ENCODE results near the gene PTPRG. TPM values are rescaled to one million over a fixed set of nuclear protein-coding genes. Genes with fewer than 3 reads are reported as not detected.

The PTPRG gene
- total RNA-seq, 1 experiment from 2014 or later: 69.3 TPM

DNA sequence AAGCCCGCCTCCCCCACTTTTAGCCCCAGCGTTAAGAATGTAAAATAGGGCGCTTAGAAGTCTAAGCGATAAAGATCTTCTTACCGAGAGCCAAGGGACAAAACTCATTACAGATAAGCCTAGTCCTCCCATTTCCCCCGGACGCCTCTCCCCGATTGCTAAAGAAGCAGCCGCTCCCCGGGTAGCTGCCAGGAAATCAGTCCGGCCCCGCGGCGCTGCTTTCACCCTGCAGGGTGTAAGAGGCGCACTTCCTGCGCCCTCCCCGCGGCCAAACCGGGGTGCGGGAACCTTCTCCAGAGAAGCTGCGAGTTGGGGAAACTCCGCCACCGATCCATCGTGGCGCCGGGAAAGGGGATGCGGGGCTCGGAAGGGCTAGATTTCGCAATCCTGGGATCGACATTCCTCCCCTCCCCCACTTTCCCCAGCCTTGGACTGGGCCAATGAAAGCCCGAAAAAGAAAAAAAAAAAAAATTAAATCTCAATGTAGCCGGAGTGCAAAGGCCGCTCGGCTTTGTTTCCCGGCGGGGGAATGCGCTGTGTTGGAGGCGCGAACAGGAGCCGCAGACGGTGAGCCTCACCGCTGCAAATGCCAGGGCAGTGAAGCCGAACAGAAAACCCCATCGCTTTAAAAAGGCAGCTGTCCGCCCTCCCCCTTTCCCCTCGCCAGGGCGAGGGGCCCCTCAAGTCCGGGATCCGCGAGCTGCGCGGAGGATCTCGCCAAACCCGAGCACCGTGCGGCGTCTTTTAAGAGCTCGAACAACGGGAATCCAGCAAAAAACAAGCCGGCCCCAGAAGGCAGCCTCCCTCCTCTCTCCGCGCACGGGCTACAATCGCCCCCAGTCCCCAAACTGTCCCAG lies 626 bp upstream of the PTPRG start:
- H4K8ac ChIP-seq (replicated peaks; ENCODE audit: insufficient read length, low read depth, low read length): no peak overlapping the region
- H3K4me2 ChIP-seq (ENCODE audit: insufficient read depth, insufficient read length, low read length): peak overlapping the region; percentile 93
- peaks cover 36% of the 10 kb centered on the region; the same call in 1 of the 2 replicates for H3K79me2 ChIP-seq (ENCODE audit: insufficient read depth, low read length)
- H3K27me3 ChIP-seq (ENCODE audit: insufficient read depth, low read length): no peaks in the 10 kb centered on the region
- peaks cover 12 to 18% (median 16%) of the 10 kb centered on the region in 3 experiments; a peak in 6 of 7 replicates for H3K36me3 Mint-ChIP-seq (ENCODE audit: insufficient read depth in 1 of 3, low read depth in 3 of 3)
- H2BK5ac ChIP-seq (ENCODE audit: insufficient read length, low read length): peak overlapping the region; percentile 11
- no peak overlapping the region for H2AFZ ChIP-seq (ENCODE audit: low read length)
- no peak overlapping the region for H4K91ac ChIP-seq (ENCODE audit: insufficient read length, low read depth, low read length)
- H3K27ac ChIP-seq (ENCODE audit: insufficient read length, low read depth, low read length): peak overlapping the region; percentile 6
- H2BK20ac ChIP-seq (ENCODE audit: low read depth, low read length, poor library complexity, severe bottlenecking): no peak overlapping the region
- H3K56ac ChIP-seq (ENCODE audit: insufficient read length, low read depth, low read length): no peak overlapping the region
- H3K27ac Mint-ChIP-seq: peak overlapping the region; percentile 94 to 100 (median 97)
- no CpG with 5 or more reads among the region's 64 CpGs for WGBS (ENCODE audit: extremely low coverage, insufficient read length, low lambda C conversion rate)
- H3K4ac ChIP-seq (ENCODE audit: low read depth, low read length): peak overlapping the region; percentile 15; the same call in 1 of the 2 replicates
- H3K4me1 ChIP-seq (ENCODE audit: insufficient read depth, low read length): peaks cover 5% of the 10 kb centered on the region; the same call in 1 of the 2 replicates
- peaks cover 0 to 9% of the 10 kb centered on the region in 2 experiments; a peak in 2 of 5 replicates for H3K9me3 Mint-ChIP-seq
- H4K5ac ChIP-seq (ENCODE audit: insufficient read length, low read depth, low read length): no peak overlapping the region
- no peaks in the 10 kb centered on the region; the same call in 1 of the 2 replicates for H3K27me3 Mint-ChIP-seq (ENCODE audit: low read depth)
- H3K4me1 Mint-ChIP-seq: peaks cover 23 to 27% of the 10 kb centered on the region in 2 experiments
- no peak overlapping the region for H3T11ph ChIP-seq (ENCODE audit: low read length)
- no peaks in the 10 kb centered on the region for H3K9me3 ChIP-seq (ENCODE audit: control insufficient read depth, low read depth, low read length)
- no peak overlapping the region for H2BK15ac ChIP-seq (ENCODE audit: low read depth, low read length)
- H3K4me3 Mint-ChIP-seq: peak overlapping the region; percentile 96 to 100
- H3K23ac ChIP-seq (ENCODE audit: insufficient read length, low read depth, low read length): no peak overlapping the region
- H4K20me1 ChIP-seq (ENCODE audit: control insufficient read depth, insufficient read depth, insufficient read length): no peaks in the 10 kb centered on the region
- no peak overlapping the region for H2AK5ac ChIP-seq (ENCODE audit: insufficient read length, low read length)
- H3K79me1 ChIP-seq (ENCODE audit: insufficient read depth, low read depth, low read length, poor library complexity, severe bottlenecking): peaks cover 7% of the 10 kb centered on the region
- TF ChIP-seq, protein P1, sequence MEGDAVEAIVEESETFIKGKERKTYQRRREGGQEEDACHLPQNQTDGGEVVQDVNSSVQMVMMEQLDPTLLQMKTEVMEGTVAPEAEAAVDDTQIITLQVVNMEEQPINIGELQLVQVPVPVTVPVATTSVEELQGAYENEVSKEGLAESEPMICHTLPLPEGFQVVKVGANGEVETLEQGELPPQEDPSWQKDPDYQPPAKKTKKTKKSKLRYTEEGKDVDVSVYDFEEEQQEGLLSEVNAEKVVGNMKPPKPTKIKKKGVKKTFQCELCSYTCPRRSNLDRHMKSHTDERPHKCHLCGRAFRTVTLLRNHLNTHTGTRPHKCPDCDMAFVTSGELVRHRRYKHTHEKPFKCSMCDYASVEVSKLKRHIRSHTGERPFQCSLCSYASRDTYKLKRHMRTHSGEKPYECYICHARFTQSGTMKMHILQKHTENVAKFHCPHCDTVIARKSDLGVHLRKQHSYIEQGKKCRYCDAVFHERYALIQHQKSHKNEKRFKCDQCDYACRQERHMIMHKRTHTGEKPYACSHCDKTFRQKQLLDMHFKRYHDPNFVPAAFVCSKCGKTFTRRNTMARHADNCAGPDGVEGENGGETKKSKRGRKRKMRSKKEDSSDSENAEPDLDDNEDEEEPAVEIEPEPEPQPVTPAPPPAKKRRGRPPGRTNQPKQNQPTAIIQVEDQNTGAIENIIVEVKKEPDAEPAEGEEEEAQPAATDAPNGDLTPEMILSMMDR (conservative IDR thresholded peaks at IDR 0.05): no peak
- peaks cover 30% of the 10 kb centered on the region for H3K23me2 ChIP-seq (ENCODE audit: insufficient read length, low read depth, low read length, poor library complexity, severe bottlenecking)
- peak overlapping the region; percentile 88 for H2BK120ac ChIP-seq (ENCODE audit: low read depth, low read length, poor library complexity, severe bottlenecking)
- H2BK12ac ChIP-seq (ENCODE audit: insufficient read length, low read depth, low read length): no peak overlapping the region
- DNase-seq: peak; percentile 83
- peak overlapping the region; percentile 70 for H3K9ac ChIP-seq (ENCODE audit: extremely low read depth, insufficient read length, low read length)
- peak overlapping the region; percentile 76 for H3K18ac ChIP-seq (ENCODE audit: insufficient read length, low read depth, low read length)
- H3K14ac ChIP-seq (ENCODE audit: insufficient read depth, low read length): peak overlapping the region; percentile 78
